Femur (tissue), 1 donor: ENCODE results near the gene GRIP1.
A peak's percentile ranks its signal among the peaks of the same experiment; 100 is the strongest.
"Not testable (repeated sequence)": the region's sequence is repeated elsewhere in the genome, so short reads cannot be mapped to it uniquely, and the experiment has no call there.

ENCODE experiments used
- DNase-seq: peaks from one replicate; pipeline ENCODE4 v3.0.0-alpha.2; 2017

Gene GRIP1

GRCh38 chr12:66312189-66312588 is 366.7 kb downstream of the GRIP1 start:
- DNase-seq, result no peak

DNA sequence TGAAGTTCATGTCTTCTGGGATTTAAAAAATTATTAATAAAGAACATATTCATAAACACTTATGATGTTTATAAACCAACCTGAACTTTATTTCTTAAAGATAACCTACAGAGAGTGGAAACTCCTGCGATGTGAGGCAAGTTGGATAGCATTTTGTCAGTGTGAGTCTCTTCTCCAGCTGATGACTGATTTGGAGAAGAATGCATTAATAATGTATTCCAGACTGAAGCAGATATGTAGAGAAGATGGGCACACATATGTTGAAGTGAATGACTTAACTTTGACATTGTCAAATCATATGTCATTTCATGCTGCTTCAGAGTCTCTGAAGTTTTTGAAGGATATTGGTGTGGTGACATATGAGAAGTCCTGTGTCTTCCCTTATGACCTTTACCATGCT is 369.3 kb downstream of the GRIP1 start:
- no peak for DNase-seq

DNA sequence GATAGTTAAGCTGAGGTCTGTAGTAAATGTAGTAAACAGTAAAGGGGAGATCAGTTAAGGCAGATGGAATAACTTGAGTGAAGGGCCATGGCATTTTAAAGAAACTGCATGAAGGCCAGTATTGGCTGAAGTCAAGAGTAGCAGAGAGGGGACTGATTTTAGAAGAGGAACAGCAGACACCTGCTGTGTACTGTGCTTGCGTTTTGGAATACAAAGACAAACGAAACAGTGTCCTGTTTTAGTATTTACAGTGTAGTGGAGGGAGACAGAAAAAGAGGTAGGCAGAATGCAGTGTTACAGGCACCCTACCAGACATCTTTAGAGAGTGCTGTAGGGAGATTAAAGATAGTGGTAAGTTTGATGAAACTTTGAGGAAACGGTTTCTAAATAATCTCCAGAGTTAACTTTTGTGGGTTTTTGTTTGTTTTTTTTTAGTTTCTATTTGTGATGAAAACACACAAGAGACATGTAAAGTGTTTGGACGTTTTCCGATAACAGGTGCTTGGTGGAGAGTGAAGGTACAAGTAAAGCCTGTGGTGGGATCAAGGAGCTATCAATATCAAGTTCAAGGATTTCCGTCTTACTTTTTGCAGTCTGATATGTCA is 374.5 kb downstream of the GRIP1 start:
- no peak for DNase-seq

DNA sequence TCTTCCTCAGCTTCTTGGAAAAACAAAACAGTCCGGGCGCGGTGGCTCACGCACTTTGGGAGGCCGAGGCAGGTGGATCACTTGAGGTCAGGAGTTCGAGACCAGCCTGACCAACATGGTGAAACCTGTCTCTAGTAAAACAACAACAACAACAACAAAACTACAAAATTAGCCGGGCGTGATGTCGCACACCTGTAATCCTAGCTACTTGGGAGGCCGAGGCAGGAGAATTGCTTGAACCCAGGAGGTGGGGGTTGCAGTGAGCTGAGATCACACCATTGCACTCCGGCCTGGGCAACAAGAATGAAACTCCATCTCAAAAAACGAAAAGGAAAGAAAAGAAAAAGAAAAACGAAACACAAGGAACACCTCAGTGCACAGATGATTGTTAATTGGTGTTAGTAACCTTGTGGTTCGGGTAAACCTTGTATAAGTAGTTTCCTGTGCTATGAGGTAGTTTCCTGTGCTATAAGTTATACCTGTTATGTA is 375.5 kb downstream of the GRIP1 start:
- not testable (repeated sequence) for DNase-seq

- DNase-seq, result no peak
These were observed 376.1 kb downstream of the GRIP1 start for GRCh38 chr12:66302827-66303169.

DNA sequence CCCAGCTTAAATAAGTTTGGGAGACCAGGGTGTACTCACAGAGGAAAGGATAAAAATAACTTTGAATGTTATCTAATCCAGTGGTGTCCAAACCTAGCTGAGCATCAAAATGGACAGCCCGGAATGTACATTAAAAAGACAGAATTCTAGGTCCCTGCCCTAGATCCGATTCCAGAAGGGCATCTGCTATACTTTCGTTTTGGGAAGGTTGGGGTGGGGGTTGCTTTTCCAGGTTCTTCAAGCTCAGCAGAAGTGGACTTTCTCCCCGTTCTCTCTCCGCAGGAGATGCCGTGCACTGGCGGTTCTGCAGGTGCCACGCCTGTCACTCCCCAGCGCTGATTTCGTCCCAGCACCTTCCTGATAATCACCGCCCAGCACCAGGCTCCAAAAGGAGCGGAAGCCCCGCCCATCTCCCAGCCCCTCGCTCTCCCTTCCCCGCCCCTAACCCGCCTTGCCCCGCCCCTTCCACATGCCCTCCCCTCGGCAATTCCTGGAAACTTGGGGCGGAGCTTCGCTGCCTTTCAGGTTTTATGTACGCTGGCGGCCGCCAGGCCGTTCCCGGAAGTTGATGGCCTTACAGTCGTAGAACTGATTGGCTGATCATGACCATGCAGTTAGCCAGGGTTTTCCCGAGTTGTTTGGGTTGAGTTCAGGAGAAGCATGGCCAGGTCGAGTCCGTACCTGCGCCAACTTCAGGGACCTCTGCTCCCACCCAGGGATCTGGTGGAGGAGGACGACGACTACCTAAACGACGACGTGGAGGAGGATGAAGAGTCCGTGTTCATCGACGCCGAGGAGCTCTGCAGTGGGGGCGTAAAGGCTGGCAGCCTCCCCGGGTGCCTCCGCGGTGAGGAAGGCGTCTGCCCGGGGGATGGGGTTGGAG is 376.7 kb downstream of the GRIP1 start, which contains the start of gene HELB:
Gene HELB (plus strand): TSS at position 550 of the 883 bp plus-strand sequence. CDS start 111 bp downstream, at position 661.
- DNase-seq, result peak; percentile 99

DNA sequence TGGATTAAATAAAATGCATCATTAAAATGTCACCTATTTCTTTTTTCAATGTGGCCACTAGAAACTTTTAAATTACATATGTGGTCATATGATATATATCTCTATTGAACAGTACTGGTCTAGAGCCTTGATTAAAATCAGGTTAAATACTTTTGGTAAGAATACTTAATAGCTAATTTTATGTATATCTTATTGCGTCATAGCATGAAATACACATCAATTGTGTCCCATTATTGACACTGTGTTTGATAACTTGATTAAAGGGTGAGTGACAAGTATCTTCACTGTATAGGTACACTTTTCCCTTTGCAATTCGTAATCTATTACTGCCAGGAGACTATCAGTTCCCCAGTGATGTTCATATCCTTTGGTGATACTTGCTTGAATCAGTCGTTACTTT is 381.0 kb downstream of the GRIP1 start:
- DNase-seq, result no peak
